ENCODE data around the gene LMX1B.
"Not testable (repeated sequence)": the region's sequence is repeated elsewhere in the genome, so short reads cannot be mapped to it uniquely, and the experiment has no call there.

Gene LMX1B

DNA sequence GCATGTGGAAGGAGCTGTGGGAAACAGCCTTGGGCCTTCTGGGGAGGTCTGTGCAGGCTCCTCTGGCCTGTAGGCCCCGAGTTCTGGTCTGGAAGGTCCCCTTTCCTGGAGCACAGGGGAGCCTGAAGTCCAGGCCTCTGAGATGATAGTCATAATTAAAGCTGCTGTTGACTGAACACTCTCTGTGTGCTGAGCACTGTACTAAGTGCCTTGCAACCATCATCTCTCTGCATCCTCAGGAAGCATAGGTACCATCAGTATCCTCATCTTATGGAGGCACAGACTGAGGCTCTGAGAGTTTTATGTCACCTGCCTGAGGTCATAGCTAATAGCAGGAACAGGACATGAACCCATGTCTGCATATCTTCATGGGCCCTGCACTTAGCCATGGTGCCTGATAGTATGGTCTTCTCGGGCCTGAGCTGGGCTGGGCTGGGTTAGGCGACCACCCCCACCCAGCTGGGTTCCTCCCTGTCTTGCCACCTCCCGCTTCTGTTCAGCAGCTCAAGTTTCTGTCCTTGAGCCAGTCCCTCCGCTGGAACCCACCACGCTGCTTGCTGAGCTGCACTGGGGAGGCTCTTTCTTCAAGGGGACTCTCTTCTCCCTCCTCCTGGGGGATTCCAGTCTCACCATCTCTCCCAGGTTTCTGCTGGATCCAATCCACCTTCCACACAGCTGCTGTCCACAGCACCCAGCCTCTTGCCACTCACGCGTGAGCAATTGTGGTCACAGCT is 27.6 kb downstream of the LMX1B start:
- TF ChIP-seq GATA1 (IDR thresholded peaks at IDR 0.05; ENCODE audit: low read depth, low read length) (no peak), POLR2A (IDR thresholded peaks at IDR 0.05; ENCODE audit: low read length) (no peak)
- DNase-seq = no peak

- TF ChIP-seq GATA1 (IDR thresholded peaks at IDR 0.05; ENCODE audit: low read depth, low read length) (no peak), POLR2A (IDR thresholded peaks at IDR 0.05; ENCODE audit: low read length) (no peak)
- no peak for DNase-seq
These were observed 28.4 kb downstream of the LMX1B start for GRCh38 chr9:126642010-126642744.

DNA sequence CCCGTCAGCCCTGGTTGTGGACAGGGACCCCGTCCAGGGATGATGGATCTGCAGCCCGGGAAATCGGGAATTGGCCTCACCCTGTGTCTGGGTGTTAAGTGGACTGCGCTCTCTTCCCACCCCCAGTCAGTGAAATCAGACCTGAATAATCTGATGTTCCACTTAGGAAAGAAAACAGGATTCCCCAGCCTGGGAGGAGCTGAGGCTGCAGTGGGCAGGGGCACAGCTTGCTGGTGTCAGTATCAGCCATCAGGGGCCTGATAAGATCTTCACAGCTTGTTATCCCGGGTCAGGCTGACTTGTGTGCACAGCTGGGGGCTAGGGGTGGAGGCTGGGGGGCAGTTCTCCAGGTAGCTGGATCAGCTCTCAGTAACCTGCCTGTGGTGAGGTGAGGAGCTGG is 29.1 kb downstream of the LMX1B start:
- TF ChIP-seq GATA1 (IDR thresholded peaks at IDR 0.05; ENCODE audit: low read depth, low read length) (no peak), POLR2A (IDR thresholded peaks at IDR 0.05; ENCODE audit: low read length) (no peak)
- DNase-seq = no peak

DNA sequence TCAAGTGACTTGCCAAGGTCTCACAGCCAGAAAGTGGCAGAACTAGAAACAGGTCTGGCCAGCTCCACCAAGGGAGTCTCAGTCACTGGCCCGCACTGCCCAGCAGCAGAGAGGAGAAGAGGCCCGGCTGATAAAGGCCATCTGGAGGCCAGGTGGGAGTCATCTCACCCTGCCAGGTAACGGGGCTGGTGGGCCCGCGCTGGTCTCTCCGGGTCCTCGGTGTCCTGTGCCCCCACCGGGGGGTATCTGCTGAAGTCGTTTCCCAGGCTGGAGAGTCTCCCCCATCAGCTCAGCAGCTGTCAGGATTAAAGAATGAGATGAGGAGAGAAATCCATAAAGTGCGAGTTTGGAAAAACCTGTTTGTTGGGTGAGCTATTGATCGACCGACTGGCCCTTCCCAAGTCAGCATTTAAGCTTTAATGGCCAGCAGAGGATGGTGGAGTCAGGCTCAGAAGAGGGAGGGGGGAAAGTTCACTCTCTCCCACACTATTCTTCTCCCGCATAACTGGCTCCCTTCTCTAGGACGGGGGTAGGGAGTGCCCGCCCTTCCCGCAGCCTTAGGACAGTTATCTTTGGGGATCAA is 30.3 kb downstream of the LMX1B start:
- no peak for DNase-seq
- TF ChIP-seq GATA1 (IDR thresholded peaks at IDR 0.05; ENCODE audit: low read depth, low read length) (no peak), POLR2A (IDR thresholded peaks at IDR 0.05; ENCODE audit: low read length) (no peak)

DNA sequence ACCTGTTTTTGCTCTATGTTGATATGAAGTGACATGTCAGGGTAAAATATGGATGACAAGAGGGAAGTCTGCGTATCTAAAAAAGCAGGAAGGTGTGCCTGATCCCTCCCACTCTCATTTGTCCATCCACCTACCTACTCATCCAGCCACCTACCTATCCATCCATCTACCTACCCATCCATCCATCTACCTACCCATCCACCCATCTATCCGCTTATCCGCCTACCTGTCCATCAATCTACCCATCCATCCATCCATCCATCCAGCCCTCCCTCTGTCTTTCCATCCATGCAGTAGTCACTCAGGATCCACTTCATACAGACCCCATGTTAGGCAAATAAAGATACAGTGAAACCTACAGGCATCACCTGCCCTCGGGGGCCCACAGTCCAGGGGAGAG is 32.4 kb downstream of the LMX1B start:
- DNase-seq = no peak
- TF ChIP-seq POLR2A (IDR thresholded peaks at IDR 0.05; ENCODE audit: low read length) = no peak
- no peak for TF ChIP-seq GATA1 (IDR thresholded peaks at IDR 0.05; ENCODE audit: low read depth, low read length)

DNA sequence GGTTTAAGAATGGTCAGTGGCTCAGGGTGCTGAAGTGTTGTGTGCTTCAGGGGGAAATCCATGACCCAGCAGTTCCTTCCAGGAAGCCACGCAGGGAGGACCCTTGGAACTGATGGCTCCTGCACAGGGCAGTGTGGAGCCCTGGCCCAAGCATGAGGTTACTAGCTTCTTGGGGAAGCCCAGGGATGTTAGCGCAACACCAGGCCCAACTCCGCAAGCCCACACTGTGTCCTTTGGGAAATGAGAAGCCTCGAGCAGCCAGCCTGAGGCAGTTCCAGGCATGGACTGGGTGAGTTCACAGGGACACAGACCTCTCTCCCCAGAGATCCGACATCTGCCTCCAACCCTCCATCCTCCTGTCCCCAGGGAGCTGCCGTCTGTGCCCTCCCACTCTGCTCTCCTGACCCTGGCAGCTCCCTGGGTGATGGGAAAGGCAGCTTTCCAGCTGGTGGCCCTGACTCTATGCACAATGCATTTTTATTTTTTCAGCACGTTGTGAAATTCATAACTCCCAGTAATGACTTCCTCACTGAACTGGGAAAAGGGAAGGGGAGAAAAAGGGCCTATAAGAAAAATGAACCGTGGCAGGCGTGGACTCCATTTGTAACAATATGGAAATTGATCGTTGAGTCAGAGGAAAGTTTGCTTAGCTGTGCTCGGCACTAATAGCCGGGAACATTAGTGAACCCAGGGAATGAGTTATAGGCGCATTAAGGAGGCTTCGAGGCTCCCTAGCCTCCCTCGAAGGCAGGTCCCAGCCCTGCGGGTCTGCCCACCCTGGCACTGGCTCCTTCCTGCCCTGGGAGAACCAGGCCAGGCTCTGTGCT is 34.1 kb downstream of the LMX1B start:
- TF ChIP-seq POLR2A (IDR thresholded peaks at IDR 0.05; ENCODE audit: low read length) = no peak
- TF ChIP-seq GATA1 (IDR thresholded peaks at IDR 0.05; ENCODE audit: low read depth, low read length) = no peak
- no peak for DNase-seq

DNA sequence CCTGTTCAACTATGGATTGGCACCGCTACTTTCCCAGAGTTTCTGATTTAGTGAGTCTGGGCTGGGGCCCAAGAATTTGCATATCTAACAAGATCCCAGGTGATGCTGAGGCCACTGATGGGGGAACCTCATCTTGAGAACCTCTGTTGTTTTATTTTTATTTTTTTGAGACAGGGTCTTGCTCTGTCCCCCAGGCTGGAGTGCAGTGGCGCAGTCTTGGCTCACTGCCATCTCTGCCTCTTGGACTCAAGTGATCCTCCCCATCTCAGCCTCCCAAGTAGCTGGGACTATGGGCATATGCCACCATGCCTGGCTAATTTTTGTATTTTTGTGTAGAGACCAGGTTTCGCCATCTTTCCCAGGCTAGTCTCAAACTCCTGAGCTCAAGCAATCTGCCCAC is 35.7 kb downstream of the LMX1B start:
- no peak for DNase-seq
- TF ChIP-seq POLR2A (IDR thresholded peaks at IDR 0.05; ENCODE audit: low read length) (no peak), GATA1 (IDR thresholded peaks at IDR 0.05; ENCODE audit: low read depth, low read length) (no peak)

GRCh38 chr9:126650404-126651341 is 36.9 kb downstream of the LMX1B start:
- no peak for DNase-seq
- no peak for TF ChIP-seq GATA1 (IDR thresholded peaks at IDR 0.05; ENCODE audit: low read depth, low read length)
- no peak for TF ChIP-seq POLR2A (IDR thresholded peaks at IDR 0.05; ENCODE audit: low read length)

GRCh38 chr9:126652140-126652582 is 38.4 kb downstream of the LMX1B start:
- TF ChIP-seq POLR2A (IDR thresholded peaks at IDR 0.05; ENCODE audit: low read length) (no peak), GATA1 (IDR thresholded peaks at IDR 0.05; ENCODE audit: low read depth, low read length) (no peak)
- no peak for DNase-seq

- DNase-seq = no peak
- TF ChIP-seq POLR2A (IDR thresholded peaks at IDR 0.05; ENCODE audit: low read length) = no peak
- TF ChIP-seq GATA1 (IDR thresholded peaks at IDR 0.05; ENCODE audit: low read depth, low read length) = no peak
These were observed 40.4 kb downstream of the LMX1B start for GRCh38 chr9:126654124-126654523.

- not testable (repeated sequence) for DNase-seq
These were observed 42.5 kb downstream of the LMX1B start for GRCh38 chr9:126656214-126656613.

DNA sequence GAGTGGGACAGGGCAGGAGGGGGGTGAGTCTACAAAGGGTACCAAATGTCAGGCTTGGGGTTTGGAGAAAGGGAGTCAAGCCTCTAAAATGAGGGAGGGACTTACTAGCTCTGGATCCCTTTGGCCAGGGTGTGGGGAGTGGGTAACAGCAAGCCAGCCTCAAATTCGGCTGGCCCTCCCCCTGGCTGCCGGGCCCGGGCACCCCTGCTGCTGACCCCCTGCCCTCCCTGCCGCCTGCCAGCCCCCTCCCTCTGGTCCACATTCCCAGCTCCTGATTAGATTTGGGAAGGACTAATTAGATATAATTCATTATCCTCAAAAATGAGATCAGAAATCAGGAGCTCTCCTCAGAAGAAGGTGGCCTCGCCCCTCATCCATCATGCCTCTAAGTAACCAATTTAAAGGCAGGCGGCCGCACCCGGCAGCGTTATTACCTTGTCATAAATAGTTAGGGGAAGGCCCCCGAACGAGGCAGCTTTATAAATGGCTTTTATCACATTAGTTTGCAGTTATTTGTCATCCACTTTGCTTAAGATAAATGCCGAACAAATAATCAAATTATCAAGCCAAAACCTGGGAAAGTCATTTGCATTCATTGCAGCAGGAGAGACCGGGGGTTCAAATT is 44.6 kb downstream of the LMX1B start:
- TF ChIP-seq POLR2A (IDR thresholded peaks at IDR 0.05; ENCODE audit: low read length) = no peak
- no peak for TF ChIP-seq GATA1 (IDR thresholded peaks at IDR 0.05; ENCODE audit: low read depth, low read length)
- DNase-seq = no peak

Data from erythroblast (primary cell).